A673 (cell line): Measurements from ENCODE around the gene LTC4S.

Experiments used
- CTCF ChIP-seq: fragments of 300-800, 200-600 bp; sonication (generic); conservative IDR thresholded peaks from 2 replicates; pipeline ENCODE4 v1.5.1; 2017; ENCODE audit warnings: low read depth, mild to moderate bottlenecking, antibody characterized with exemption, low read length, moderate library complexity, mixed read lengths
- EZH2 ChIP-seq: fragments of 200-600 bp; sonication (generic); IDR thresholded peaks from 2 replicates; pipeline ENCODE4 v1.6.1; 2017; ENCODE audit warnings: borderline replicate concordance, low read depth, mild to moderate bottlenecking, mixed read lengths, antibody characterized with exemption, low read length; ENCODE audit not compliant: poor library complexity, severe bottlenecking

GRCh38 chr5:179753971-179754370 lies 39.8 kb upstream of the LTC4S start:
- TF ChIP-seq CTCF (no peak), EZH2 (no peak)
